Rectal smooth muscle tissue (tissue), 1 donor: ENCODE results near the gene AMN1.

Experiments used
- H3K27ac ChIP-seq: one replicate; pipeline ENCODE4 v1.7.0; 2013; ENCODE audit warnings: low read depth, low read length, inconsistent platforms
- H3K27me3 ChIP-seq: one replicate; pipeline ENCODE4 v1.7.0; 2013; ENCODE audit warnings: low read length; ENCODE audit not compliant: control insufficient read depth, insufficient read depth
- H3K36me3 ChIP-seq: one replicate; pipeline ENCODE4 v1.7.0; 2013; ENCODE audit warnings: low read length; ENCODE audit not compliant: control insufficient read depth, insufficient read depth
- H3K4me1 ChIP-seq: one replicate; pipeline ENCODE4 v1.7.0; 2013; ENCODE audit warnings: low read length; ENCODE audit not compliant: control insufficient read depth, insufficient read depth
- H3K4me3 ChIP-seq: one replicate; pipeline ENCODE4 v1.7.0; 2013; ENCODE audit warnings: low read length
- H3K9ac ChIP-seq: one replicate; pipeline ENCODE4 v1.7.0; 2013; ENCODE audit warnings: low read length

Gene AMN1

GRCh38 chr12:31631809-31632208 lies 97.0 kb downstream of the AMN1 start:
- Histone ChIP-seq H3K4me3 (no peak overlapping the region), H3K27ac (no peak overlapping the region), H3K4me1 (peaks cover 6% of the 10 kb centered on the region), H3K36me3 (no peaks in the 10 kb centered on the region), H3K9ac (no peak overlapping the region), H3K27me3 (no peaks in the 10 kb centered on the region)

GRCh38 chr12:31631023-31631724 lies 97.6 kb downstream of the AMN1 start:
- no peaks in the 10 kb centered on the region for H3K27me3 ChIP-seq
- peaks cover 6% of the 10 kb centered on the region for H3K4me1 ChIP-seq
- no peak overlapping the region for H3K27ac ChIP-seq
- no peak overlapping the region for H3K4me3 ChIP-seq
- H3K36me3 ChIP-seq, result no peaks in the 10 kb centered on the region
- H3K9ac ChIP-seq, result no peak overlapping the region

- Histone ChIP-seq H3K36me3 (no peaks in the 10 kb centered on the region), H3K27ac (no peak overlapping the region), H3K4me1 (peaks cover 6% of the 10 kb centered on the region), H3K9ac (no peak overlapping the region), H3K27me3 (no peaks in the 10 kb centered on the region), H3K4me3 (peak overlapping the region; percentile 6)
These were observed 98.8 kb downstream of the AMN1 start for GRCh38 chr12:31629756-31630732.

GRCh38 chr12:31627456-31628054 lies 101.3 kb downstream of the AMN1 start:
- Histone ChIP-seq H3K4me3 (no peak overlapping the region), H3K27ac (no peak overlapping the region), H3K36me3 (no peaks in the 10 kb centered on the region), H3K27me3 (no peaks in the 10 kb centered on the region), H3K4me1 (peaks cover 6% of the 10 kb centered on the region), H3K9ac (no peak overlapping the region)

GRCh38 chr12:31626270-31626995 lies 102.4 kb downstream of the AMN1 start:
- Histone ChIP-seq H3K27me3 (no peaks in the 10 kb centered on the region), H3K36me3 (no peaks in the 10 kb centered on the region), H3K9ac (no peak overlapping the region), H3K4me3 (no peak overlapping the region), H3K27ac (no peak overlapping the region), H3K4me1 (peaks cover 6% of the 10 kb centered on the region)

- Histone ChIP-seq H3K27ac (no peak overlapping the region), H3K4me3 (no peak overlapping the region), H3K9ac (no peak overlapping the region), H3K27me3 (no peaks in the 10 kb centered on the region), H3K4me1 (no peaks in the 10 kb centered on the region), H3K36me3 (no peaks in the 10 kb centered on the region)
These were observed 106.8 kb downstream of the AMN1 start for GRCh38 chr12:31622038-31622437.
